OCI-LY3 (cell line): ENCODE data around the gene ANKRD17.

Experiments used
- H2AFZ ChIP-seq: fragments of 200-600, 300-600 bp; shearing (Covaris generic); 2 replicates; pipeline ENCODE4 v1.6.0; 2014; ENCODE audit warnings: antibody characterized with exemption, low read depth, low read length
- H3K27ac ChIP-seq: fragments of 200-600, 300-600 bp; sonication (generic); 2 replicates; pipeline ENCODE4 v1.5.1; 2014; ENCODE audit warnings: mild to moderate bottlenecking, low read length, moderate library complexity, mixed read lengths
- H3K27me3 ChIP-seq: fragments of 200-600, 300-600 bp; sonication (generic); 2 replicates; pipeline ENCODE4 v1.6.1; 2014; ENCODE audit warnings: low read depth, low read length, mixed read lengths
- H3K36me3 ChIP-seq: fragments of 200-600, 300-600 bp; sonication (generic); replicated peaks from 2 replicates; pipeline ENCODE3; 2014; ENCODE audit warnings: low read depth, low read length, mixed read lengths
- H3K4me1 ChIP-seq: fragments of 300-600, 200-600 bp; sonication (generic); 2 replicates; pipeline ENCODE4 v1.6.1; 2014; ENCODE audit warnings: low read length, mixed read lengths
- H3K4me2 ChIP-seq: fragments of 200-600, 300-600 bp; sonication (generic); 2 replicates; pipeline ENCODE4 v1.6.1; 2014; ENCODE audit warnings: low read length, mixed read lengths
- H3K4me3 ChIP-seq: fragments of 300-600, 200-600 bp; sonication (generic); 2 replicates; pipeline ENCODE4 v1.5.1; 2014; ENCODE audit warnings: antibody characterized with exemption, mild to moderate bottlenecking, low read length, moderate library complexity
- H3K79me2 ChIP-seq: fragments of 300-600, 200-600 bp; shearing (Covaris generic); 2 replicates; pipeline ENCODE4 v1.6.1; 2014; ENCODE audit warnings: mild to moderate bottlenecking, low read length, mixed read lengths
- H3K9ac ChIP-seq: fragments of 300-600, 200-600 bp; shearing (Covaris generic); 2 replicates; pipeline ENCODE4 v1.6.0; 2014; ENCODE audit warnings: mild to moderate bottlenecking, low read length, moderate library complexity
- H3K9me3 ChIP-seq: fragments of 200-600, 300-600 bp; shearing (Covaris generic); 2 replicates; pipeline ENCODE4 v1.6.1; 2014; ENCODE audit warnings: low read length, mixed read lengths; ENCODE audit not compliant: insufficient read depth
- H4K20me1 ChIP-seq: fragments of 200-600, 300-600 bp; sonication (generic); 2 replicates; pipeline ENCODE4 v1.6.1; 2016; ENCODE audit warnings: low read length, mixed read lengths; ENCODE audit not compliant: insufficient read depth
- EZH2phosphoT487 ChIP-seq: fragments of 200-600 bp; shearing (Covaris generic); IDR thresholded peaks from 2 replicates; pipeline ENCODE4 v1.6.1; 2018; ENCODE audit warnings: antibody characterized with exemption, mixed run types, low read depth
- TF ChIP-seq, protein P1 (sequence below): fragments of 200-600, 300-600 bp; sonication (generic); IDR thresholded peaks from 2 replicates; pipeline ENCODE4 v1.5.1; 2014; ENCODE audit warnings: antibody characterized with exemption, low read length, low read depth

The ANKRD17 gene

DNA sequence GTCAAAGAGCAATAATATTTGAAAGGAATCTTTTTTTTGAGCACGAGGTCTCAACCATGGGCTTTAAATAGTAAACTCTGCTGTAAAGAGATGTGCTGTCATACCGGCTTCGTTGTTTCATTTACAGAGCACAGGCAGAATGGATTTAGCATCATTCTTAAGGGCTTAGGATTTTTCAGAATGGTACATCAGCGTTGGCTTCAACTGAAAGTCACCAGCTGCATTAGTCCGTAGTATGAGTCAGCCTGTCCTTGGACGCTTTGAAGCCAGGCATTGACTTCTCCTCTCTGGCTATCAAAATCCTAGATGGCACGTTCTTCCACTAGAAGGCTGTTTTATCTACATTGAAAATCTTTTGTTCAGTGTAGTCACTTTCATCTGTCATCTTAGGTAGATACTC, 212.7 kb downstream of the ANKRD17 start:
- no peak overlapping the region for H3K27ac ChIP-seq
- no peaks in the 10 kb centered on the region for H3K79me2 ChIP-seq
- no peaks in the 10 kb centered on the region for H3K36me3 ChIP-seq
- H3K4me2 ChIP-seq: no peak overlapping the region
- no peak overlapping the region for H2AFZ ChIP-seq
- no peak overlapping the region for H3K9ac ChIP-seq
- H3K4me1 ChIP-seq: no peaks in the 10 kb centered on the region
- no peak for TF ChIP-seq EZH2phosphoT487
- TF ChIP-seq, protein P1, sequence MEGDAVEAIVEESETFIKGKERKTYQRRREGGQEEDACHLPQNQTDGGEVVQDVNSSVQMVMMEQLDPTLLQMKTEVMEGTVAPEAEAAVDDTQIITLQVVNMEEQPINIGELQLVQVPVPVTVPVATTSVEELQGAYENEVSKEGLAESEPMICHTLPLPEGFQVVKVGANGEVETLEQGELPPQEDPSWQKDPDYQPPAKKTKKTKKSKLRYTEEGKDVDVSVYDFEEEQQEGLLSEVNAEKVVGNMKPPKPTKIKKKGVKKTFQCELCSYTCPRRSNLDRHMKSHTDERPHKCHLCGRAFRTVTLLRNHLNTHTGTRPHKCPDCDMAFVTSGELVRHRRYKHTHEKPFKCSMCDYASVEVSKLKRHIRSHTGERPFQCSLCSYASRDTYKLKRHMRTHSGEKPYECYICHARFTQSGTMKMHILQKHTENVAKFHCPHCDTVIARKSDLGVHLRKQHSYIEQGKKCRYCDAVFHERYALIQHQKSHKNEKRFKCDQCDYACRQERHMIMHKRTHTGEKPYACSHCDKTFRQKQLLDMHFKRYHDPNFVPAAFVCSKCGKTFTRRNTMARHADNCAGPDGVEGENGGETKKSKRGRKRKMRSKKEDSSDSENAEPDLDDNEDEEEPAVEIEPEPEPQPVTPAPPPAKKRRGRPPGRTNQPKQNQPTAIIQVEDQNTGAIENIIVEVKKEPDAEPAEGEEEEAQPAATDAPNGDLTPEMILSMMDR: no peak
- no peaks in the 10 kb centered on the region for H4K20me1 ChIP-seq
- no peak overlapping the region for H3K4me3 ChIP-seq
- no peaks in the 10 kb centered on the region for H3K9me3 ChIP-seq
- H3K27me3 ChIP-seq: no peaks in the 10 kb centered on the region

DNA sequence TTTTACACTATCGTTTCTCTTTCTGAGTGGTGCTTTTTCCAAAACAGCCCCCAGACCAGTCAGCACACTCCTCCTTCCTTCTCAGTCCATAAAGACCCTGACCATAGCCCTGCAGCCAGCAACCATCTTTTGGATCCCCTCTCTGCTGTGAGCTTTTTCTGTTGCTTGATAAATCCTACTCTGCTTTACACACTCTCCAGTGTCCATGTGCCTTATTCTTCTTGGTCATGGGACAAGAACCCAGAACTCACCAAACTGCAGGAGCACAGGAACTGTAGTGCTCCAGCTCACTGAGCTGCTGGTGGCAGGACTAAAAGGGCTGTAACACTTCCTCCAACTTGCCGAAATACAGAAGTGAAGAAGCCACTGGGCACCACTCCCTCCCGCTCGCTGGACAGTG, 221.5 kb downstream of the ANKRD17 start:
- no peak for TF ChIP-seq EZH2phosphoT487
- TF ChIP-seq, protein P1: no peak
- Histone ChIP-seq H3K27ac (no peak overlapping the region), H3K9me3 (peaks cover 18% of the 10 kb centered on the region), H3K9ac (no peak overlapping the region), H2AFZ (no peak overlapping the region), H3K79me2 (no peaks in the 10 kb centered on the region), H3K4me2 (no peak overlapping the region), H3K36me3 (peaks cover 8% of the 10 kb centered on the region), H3K27me3 (no peaks in the 10 kb centered on the region), H4K20me1 (no peaks in the 10 kb centered on the region), H3K4me1 (peaks cover 6% of the 10 kb centered on the region; the same call in 1 of the 2 replicates), H3K4me3 (no peak overlapping the region)

DNA sequence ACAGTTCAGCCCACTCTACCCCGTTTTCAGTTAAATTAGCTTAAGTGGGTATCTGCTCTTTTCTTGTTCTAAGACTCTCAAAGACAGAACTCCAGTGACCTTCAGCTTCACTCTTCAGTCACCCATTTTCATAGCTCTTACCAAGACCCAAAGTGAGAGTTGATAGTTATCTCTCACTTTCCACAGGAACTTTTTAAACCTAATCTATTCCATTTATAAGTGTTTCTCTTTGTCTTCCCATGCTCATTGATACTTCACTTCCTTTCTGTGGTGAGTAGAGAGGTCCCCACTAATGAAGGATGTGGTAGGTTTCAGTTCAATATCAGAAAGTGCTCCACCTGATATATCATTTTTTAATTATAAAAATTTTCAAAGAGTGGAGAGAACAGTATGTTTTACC, 222.5 kb downstream of the ANKRD17 start:
- H3K4me3 ChIP-seq: no peak overlapping the region
- peaks cover 6% of the 10 kb centered on the region; the same call in 1 of the 2 replicates for H3K4me1 ChIP-seq
- H3K4me2 ChIP-seq: no peak overlapping the region
- no peak overlapping the region for H3K9ac ChIP-seq
- no peaks in the 10 kb centered on the region for H3K79me2 ChIP-seq
- H3K27me3 ChIP-seq: no peaks in the 10 kb centered on the region
- no peaks in the 10 kb centered on the region for H4K20me1 ChIP-seq
- H3K9me3 ChIP-seq: peaks cover 18% of the 10 kb centered on the region
- no peak overlapping the region for H2AFZ ChIP-seq
- H3K27ac ChIP-seq: no peak overlapping the region
- TF ChIP-seq, protein P1: no peak
- TF ChIP-seq EZH2phosphoT487: no peak
- H3K36me3 ChIP-seq: peaks cover 8% of the 10 kb centered on the region

DNA sequence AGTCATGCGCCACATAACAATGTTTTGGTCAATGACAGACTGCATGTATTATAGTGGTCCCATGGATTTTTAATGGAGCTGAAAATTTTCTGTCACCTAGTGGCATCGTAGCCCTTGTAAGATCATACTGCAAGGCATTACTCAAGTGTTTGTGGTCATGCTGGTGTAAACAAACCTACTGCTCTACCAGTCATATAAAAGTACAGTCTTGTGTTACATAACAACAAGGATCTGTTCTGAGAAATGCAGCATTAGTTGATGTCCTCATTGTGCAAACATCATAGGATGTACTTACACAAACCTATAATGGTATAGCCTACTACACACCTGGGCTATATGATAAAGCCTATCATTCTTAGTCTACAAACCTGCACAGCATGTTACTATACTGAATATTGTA, 223.7 kb downstream of the ANKRD17 start:
- peaks cover 8% of the 10 kb centered on the region for H3K36me3 ChIP-seq
- no peaks in the 10 kb centered on the region for H3K27me3 ChIP-seq
- H3K9ac ChIP-seq: no peak overlapping the region
- H3K9me3 ChIP-seq: peaks cover 23% of the 10 kb centered on the region
- peaks cover 6% of the 10 kb centered on the region; the same call in 1 of the 2 replicates for H3K4me1 ChIP-seq
- H4K20me1 ChIP-seq: no peaks in the 10 kb centered on the region
- H3K79me2 ChIP-seq: no peaks in the 10 kb centered on the region
- H2AFZ ChIP-seq: no peak overlapping the region
- TF ChIP-seq EZH2phosphoT487: no peak
- no peak overlapping the region for H3K4me3 ChIP-seq
- no peak overlapping the region for H3K4me2 ChIP-seq
- H3K27ac ChIP-seq: no peak overlapping the region

DNA sequence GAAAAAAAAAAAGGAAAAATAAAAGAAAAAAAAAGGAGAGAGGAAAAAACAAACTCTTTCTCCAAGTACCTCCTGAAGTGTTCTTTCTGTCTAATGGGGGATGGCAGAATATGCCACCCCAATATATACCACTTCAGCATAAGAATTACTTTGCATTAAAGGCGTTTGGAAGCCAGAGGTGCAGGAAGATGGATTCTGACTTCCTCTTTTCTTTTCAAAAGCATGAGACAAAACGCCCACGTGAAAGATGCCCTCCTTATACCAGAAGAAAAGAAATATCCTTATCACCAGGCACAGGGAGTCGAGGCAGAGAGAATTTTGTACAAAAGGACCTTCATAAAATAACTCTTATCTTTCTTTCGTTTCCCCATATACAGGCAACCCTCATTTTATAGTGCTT, 230.0 kb downstream of the ANKRD17 start:
- Histone ChIP-seq H3K36me3 (no peaks in the 10 kb centered on the region), H3K27ac (no peak overlapping the region), H3K27me3 (no peaks in the 10 kb centered on the region), H3K4me1 (peaks cover 9% of the 10 kb centered on the region), H4K20me1 (no peaks in the 10 kb centered on the region), H3K4me3 (no peak overlapping the region), H3K9ac (no peak overlapping the region), H2AFZ (peak overlapping the region; percentile 5; the same call in 1 of the 2 replicates), H3K79me2 (no peaks in the 10 kb centered on the region), H3K4me2 (no peak overlapping the region), H3K9me3 (peaks cover 8% of the 10 kb centered on the region; the same call in 1 of the 2 replicates)
- no peak for TF ChIP-seq EZH2phosphoT487
- TF ChIP-seq, protein P1: no peak
